ENCODE data around the gene FYN. TPM values are rescaled to one million over a fixed set of nuclear protein-coding genes. Genes with fewer than 3 reads are reported as not detected.

Gene FYN
- total and polyA plus RNA-seq, 9 of the 15 experiments (the other 6 are each of a cell fraction or from before 2014, with no cell fraction given) = 2.9 to 22.1 (median 11.4) TPM

GRCh38 chr6:111771094-111771432 is 102.2 kb downstream of the FYN start:
- Histone ChIP-seq H4K20me1 (replicated peaks; ENCODE audit: control insufficient read depth, insufficient read depth, low read length) (no peaks in the 10 kb centered on the region), H3K36me3 (ENCODE audit: control insufficient read depth, insufficient read depth, low read length) (no peaks in the 10 kb centered on the region), H2AFZ (ENCODE audit: low read depth, low read length) (no peak overlapping the region), H3K4me2 (ENCODE audit: insufficient read depth, low read length) (no peak overlapping the region), H3K79me2 (ENCODE audit: control insufficient read depth, insufficient read depth, low read length) (no peaks in the 10 kb centered on the region), H3K4me1 (replicated peaks in 1 of 2; ENCODE audit: control insufficient read depth in 2 of 2, insufficient read depth in 2 of 2, low read length in 2 of 2) (no peaks in the 10 kb centered on the region; a peak in 1 of 5 replicates), H3K27me3 (ENCODE audit: control insufficient read depth in 2 of 2, insufficient read depth in 2 of 2, low read length in 2 of 2) (peaks cover 0 to 2% of the 10 kb centered on the region in 2 experiments; a peak in 1 of 5 replicates), H3K9me3 (replicated peaks; ENCODE audit: control insufficient read depth, insufficient read depth, low read depth, low read length) (no peaks in the 10 kb centered on the region), H3K27ac (ENCODE audit: extremely low read depth, low read depth, low read length) (no peak overlapping the region), H3K9me1 (ENCODE audit: control insufficient read depth, insufficient read depth, low read length) (no peaks in the 10 kb centered on the region), H3K9ac (ENCODE audit: insufficient read depth in 1 of 2, low read depth in 2 of 2, low read length in 2 of 2) (no peak overlapping the region), H3K4me3 (no peak overlapping the region)
- DNase-seq (ENCODE audit: extremely low read depth in 1 of 4, low spot score in 3 of 4) = no peak
- POLR2A ChIA-PET = interaction anchor here (1.4 to 1.6 kb wide), 2 partner anchors 10 to 13 kb away, joined by 3 to 5 read pairs; no protein-coding TSS in a partner anchor
- intact Hi-C loops (cut with micrococcal nuclease) = no loop called here
- no peak for ATAC-seq
- CTCF ChIA-PET (ENCODE audit: low intra/inter-chr PET ratio) = no interaction called here
- TF ChIP-seq U2AF2 (optimal IDR thresholded peaks at IDR 0.05; ENCODE audit: low read depth, low read length) (no peak), ZNF740 (CRISPR knock-in tag; IDR thresholded peaks at IDR 0.05) (no peak), ZNF740 (tag; IDR thresholded peaks at IDR 0.05) (no peak), POLR2AphosphoS2 (IDR thresholded peaks at IDR 0.05; ENCODE audit: low read length) (no peak), FOXK1 (CRISPR knock-in tag; IDR thresholded peaks at IDR 0.05; ENCODE audit: borderline replicate concordance) (no peak), GATAD2B (IDR thresholded peaks at IDR 0.05; ENCODE audit: borderline replicate concordance) (no peak), ARHGAP35 (IDR thresholded peaks at IDR 0.05; ENCODE audit: partially characterized antibody) (no peak), HOMEZ (CRISPR knock-in tag; IDR thresholded peaks at IDR 0.05) (no peak), PHF8 (IDR thresholded peaks at IDR 0.05; ENCODE audit: borderline replicate concordance, low read length) (no peak), ZBTB9 (CRISPR knock-in tag; IDR thresholded peaks at IDR 0.05) (no peak), ZNF507 (tag; conservative IDR thresholded peaks at IDR 0.05) (no peak), RBM17 (IDR thresholded peaks at IDR 0.05; ENCODE audit: borderline replicate concordance, low read depth, low read length) (no peak), NFIC (IDR thresholded peaks at IDR 0.05) (no peak), MNT (conservative IDR thresholded peaks at IDR 0.05) (no peak), HOXB6 (CRISPR knock-in tag; IDR thresholded peaks at IDR 0.05; ENCODE audit: borderline replicate concordance) (no peak), ELK3 (CRISPR knock-in tag; IDR thresholded peaks at IDR 0.05) (no peak)
- no peak for FAIRE-seq
- in situ Hi-C loops (cut with MboI) = no loop called here
- BruUV-seq (replicated peaks) = no TSS peak

All from K562 (cell line).